Panc1 (cell line): ENCODE data around the gene MYH16. TPM values are rescaled to one million over a fixed set of nuclear protein-coding genes. Genes with fewer than 3 reads are reported as not detected.

ENCODE experiments used
- ATAC-seq: fragments of 200-7000 bp; cut with Tn5 transposase; 2 replicates; pipeline ENCODE4 v1.9.1; 2020; ENCODE audit warnings: mild to moderate bottlenecking, moderate library complexity
- BruUV-seq: library from RNA; stranded (reverse); fragments of 400-500 nt; replicated peaks from 2 replicates; lab custom pipeline; 2021; lab: Mats Ljungman, UMichigan
- CTCF ChIA-PET: fragments of 300-600 bp; sonication (Branson Sonifier 250); formaldehyde crosslinking; loops from one replicate; lab custom pipeline; 2022; ENCODE audit warnings: antibody characterized with exemption; lab: Charles Lee
- POLR2A ChIA-PET: fragments of 300-600 bp; sonication (Branson Sonifier 250); formaldehyde crosslinking; loops from one replicate; lab custom pipeline; 2022; ENCODE audit warnings: antibody characterized with exemption; lab: Charles Lee
- DNase-seq: peaks from one replicate; pipeline ENCODE4 v3.0.0-alpha.2; 2010; ENCODE audit warnings: low read depth, low spot score
- H3K27ac ChIP-seq: 2 replicates; pipeline ENCODE4 v1.5.1; 2011; ENCODE audit warnings: mild to moderate bottlenecking, low read length, inconsistent platforms
- H3K27me3 ChIP-seq: fragments of 200-500 bp; sonication (Bioruptor generic); 2 replicates; pipeline ENCODE4 v1.6.0; 2014; ENCODE audit warnings: low read length, inconsistent platforms; ENCODE audit not compliant: control insufficient read depth, insufficient read depth
- H3K36me3 ChIP-seq: fragments of 200-500 bp; sonication (Bioruptor generic); 2 replicates; pipeline ENCODE4 v1.5.1; 2014; ENCODE audit warnings: inconsistent platforms, mild to moderate bottlenecking, low read length, moderate library complexity; ENCODE audit not compliant: control insufficient read depth, insufficient read depth
- H3K4me1 ChIP-seq: 2 replicates; pipeline ENCODE4 v1.5.1; 2011; ENCODE audit warnings: inconsistent platforms, mild to moderate bottlenecking, low read length, moderate library complexity; ENCODE audit not compliant: control insufficient read depth, insufficient read depth
- H3K4me3 ChIP-seq, 2 experiments: 2 replicates each; pipeline ENCODE4 v1.5.1; 2011 to 2012; ENCODE audit warnings: low read depth in 2 of 2, low read length in 2 of 2, mild to moderate bottlenecking in 2 of 2, inconsistent platforms in 1 of 2, moderate library complexity in 1 of 2
- H3K9me3 ChIP-seq: fragments of 200-500 bp; sonication (Bioruptor generic); 2 replicates; pipeline ENCODE4 v1.5.1; 2014; ENCODE audit warnings: low read depth, mild to moderate bottlenecking, inconsistent platforms, low read length, moderate library complexity; ENCODE audit not compliant: control insufficient read depth, insufficient read depth
- POLR2AphosphoS5 ChIP-seq: IDR thresholded peaks from 2 replicates; pipeline ENCODE4 v1.6.1; 2012; ENCODE audit warnings: mild to moderate bottlenecking, low read depth, low read length, moderate library complexity
- SIN3A ChIP-seq: IDR thresholded peaks from 2 replicates; pipeline ENCODE4 v1.6.1; 2012; ENCODE audit warnings: low read depth, mild to moderate bottlenecking, low read length, moderate library complexity, borderline replicate concordance; ENCODE audit not compliant: insufficient read depth
- TCF7L2 ChIP-seq: IDR thresholded peaks from 2 replicates; pipeline ENCODE4 v1.6.1; 2011; ENCODE audit warnings: mild to moderate bottlenecking, low read depth, low read length, inconsistent platforms
- in situ Hi-C: cut with HindIII; loops from 2 replicates; pipeline ENCODE4 v1.10.0; 2016; ENCODE audit warnings: low sequenced_read_pairs, low pct_unique_long_range_greater_than_20kb
- intact Hi-C: fragments of 100-400 bp; cut with micrococcal nuclease; formaldehyde crosslinking; loops from one replicate; pipeline ENCODE4 v1.10.0; 2022; ENCODE audit not compliant: unreplicated experiment
- total RNA-seq: library from RNA; stranded (reverse); gene quantifications from one replicate; pipeline ENCODE4 v1.2.1, GENCODE V29; 2021; ENCODE audit not compliant: unreplicated experiment
- TF ChIP-seq, protein P1 (sequence below): fragments of 450-650 bp; IDR thresholded peaks from 2 replicates; pipeline ENCODE4 v1.5.1; 2017; ENCODE audit warnings: mild to moderate bottlenecking
- TF ChIP-seq, protein P2 (sequence below), 2 experiments: IDR thresholded peaks; 2 replicates each; pipeline ENCODE4 v1.6.1; 2011 to 2012; ENCODE audit warnings: low read depth in 2 of 2, control low read depth in 1 of 2, low read length in 1 of 2, mild to moderate bottlenecking in 1 of 2, moderate library complexity in 1 of 2; ENCODE audit not compliant: insufficient read depth in 1 of 2

MYH16 gene
- total RNA-seq, 1 experiment from 2014 or later, result 0.23 TPM

DNA sequence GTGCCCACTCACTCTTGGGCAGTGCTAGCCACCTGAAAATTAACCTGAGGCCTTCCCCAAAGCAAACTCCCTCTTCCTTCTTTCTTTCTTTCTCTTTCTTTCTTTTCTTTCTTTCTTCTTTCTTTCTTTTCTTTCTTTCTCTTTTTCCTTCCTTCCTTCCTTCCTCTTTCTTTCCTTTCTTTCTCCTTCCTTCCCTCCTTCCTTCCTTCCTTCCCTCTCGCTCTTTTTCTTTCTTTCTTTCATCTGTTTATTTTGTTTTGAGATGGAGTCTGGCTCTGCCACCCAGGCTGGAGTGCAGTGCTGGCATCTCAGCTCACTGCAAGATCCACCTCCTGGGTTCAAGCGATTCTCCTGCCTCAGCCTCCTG is 47.8 kb upstream of the MYH16 start:
- no peaks in the 10 kb centered on the region for H3K27me3 ChIP-seq
- no TSS peak for BruUV-seq
- H3K27ac ChIP-seq, result peak overlapping the region; percentile 25
- H3K36me3 ChIP-seq, result no peaks in the 10 kb centered on the region
- ChIA-PET CTCF (no interaction called here), POLR2A (interaction anchor here (0.9 kb wide), 1 partner anchor 62 kb away, joined by 3 read pairs; no protein-coding TSS in a partner anchor)
- H3K4me3 ChIP-seq, result no peak overlapping the region
- DNase-seq (no peak), ATAC-seq (no peak)
- peaks cover 7% of the 10 kb centered on the region for H3K4me1 ChIP-seq
- TF ChIP-seq, protein P1, sequence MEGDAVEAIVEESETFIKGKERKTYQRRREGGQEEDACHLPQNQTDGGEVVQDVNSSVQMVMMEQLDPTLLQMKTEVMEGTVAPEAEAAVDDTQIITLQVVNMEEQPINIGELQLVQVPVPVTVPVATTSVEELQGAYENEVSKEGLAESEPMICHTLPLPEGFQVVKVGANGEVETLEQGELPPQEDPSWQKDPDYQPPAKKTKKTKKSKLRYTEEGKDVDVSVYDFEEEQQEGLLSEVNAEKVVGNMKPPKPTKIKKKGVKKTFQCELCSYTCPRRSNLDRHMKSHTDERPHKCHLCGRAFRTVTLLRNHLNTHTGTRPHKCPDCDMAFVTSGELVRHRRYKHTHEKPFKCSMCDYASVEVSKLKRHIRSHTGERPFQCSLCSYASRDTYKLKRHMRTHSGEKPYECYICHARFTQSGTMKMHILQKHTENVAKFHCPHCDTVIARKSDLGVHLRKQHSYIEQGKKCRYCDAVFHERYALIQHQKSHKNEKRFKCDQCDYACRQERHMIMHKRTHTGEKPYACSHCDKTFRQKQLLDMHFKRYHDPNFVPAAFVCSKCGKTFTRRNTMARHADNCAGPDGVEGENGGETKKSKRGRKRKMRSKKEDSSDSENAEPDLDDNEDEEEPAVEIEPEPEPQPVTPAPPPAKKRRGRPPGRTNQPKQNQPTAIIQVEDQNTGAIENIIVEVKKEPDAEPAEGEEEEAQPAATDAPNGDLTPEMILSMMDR, result no peak
- TF ChIP-seq SIN3A (no peak), TCF7L2 (no peak), POLR2AphosphoS5 (no peak)
- TF ChIP-seq, protein P2, sequence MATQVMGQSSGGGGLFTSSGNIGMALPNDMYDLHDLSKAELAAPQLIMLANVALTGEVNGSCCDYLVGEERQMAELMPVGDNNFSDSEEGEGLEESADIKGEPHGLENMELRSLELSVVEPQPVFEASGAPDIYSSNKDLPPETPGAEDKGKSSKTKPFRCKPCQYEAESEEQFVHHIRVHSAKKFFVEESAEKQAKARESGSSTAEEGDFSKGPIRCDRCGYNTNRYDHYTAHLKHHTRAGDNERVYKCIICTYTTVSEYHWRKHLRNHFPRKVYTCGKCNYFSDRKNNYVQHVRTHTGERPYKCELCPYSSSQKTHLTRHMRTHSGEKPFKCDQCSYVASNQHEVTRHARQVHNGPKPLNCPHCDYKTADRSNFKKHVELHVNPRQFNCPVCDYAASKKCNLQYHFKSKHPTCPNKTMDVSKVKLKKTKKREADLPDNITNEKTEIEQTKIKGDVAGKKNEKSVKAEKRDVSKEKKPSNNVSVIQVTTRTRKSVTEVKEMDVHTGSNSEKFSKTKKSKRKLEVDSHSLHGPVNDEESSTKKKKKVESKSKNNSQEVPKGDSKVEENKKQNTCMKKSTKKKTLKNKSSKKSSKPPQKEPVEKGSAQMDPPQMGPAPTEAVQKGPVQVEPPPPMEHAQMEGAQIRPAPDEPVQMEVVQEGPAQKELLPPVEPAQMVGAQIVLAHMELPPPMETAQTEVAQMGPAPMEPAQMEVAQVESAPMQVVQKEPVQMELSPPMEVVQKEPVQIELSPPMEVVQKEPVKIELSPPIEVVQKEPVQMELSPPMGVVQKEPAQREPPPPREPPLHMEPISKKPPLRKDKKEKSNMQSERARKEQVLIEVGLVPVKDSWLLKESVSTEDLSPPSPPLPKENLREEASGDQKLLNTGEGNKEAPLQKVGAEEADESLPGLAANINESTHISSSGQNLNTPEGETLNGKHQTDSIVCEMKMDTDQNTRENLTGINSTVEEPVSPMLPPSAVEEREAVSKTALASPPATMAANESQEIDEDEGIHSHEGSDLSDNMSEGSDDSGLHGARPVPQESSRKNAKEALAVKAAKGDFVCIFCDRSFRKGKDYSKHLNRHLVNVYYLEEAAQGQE (IDR thresholded peaks at IDR 0.05; ENCODE audit: insufficient read depth in 1 of 2, low read depth in 2 of 2, low read length in 1 of 2), result no peak
- no peaks in the 10 kb centered on the region for H3K9me3 ChIP-seq
- in situ Hi-C loops (no loop called here), intact Hi-C loops (no loop called here)

DNA sequence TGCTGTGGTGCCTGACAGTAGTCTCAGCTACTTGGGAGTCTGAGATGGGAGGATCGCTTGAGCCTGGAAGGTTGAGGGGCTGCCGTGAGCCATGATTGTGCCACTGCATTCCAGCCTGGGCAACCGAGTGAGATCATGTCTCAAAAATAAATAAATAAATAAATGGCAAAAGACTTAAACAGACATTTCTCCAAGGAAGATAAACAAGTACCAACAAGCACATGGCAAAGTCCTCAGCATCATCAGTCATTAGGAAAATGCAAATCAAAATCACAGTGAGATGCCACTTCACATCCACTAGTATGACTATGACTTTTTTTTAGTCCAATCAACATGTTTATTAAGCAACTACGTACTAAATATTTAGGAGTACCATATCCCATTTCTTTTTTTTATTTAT is 43.4 kb upstream of the MYH16 start:
- Histone ChIP-seq H3K4me3 (no peak overlapping the region), H3K9me3 (no peaks in the 10 kb centered on the region), H3K4me1 (peaks cover 6% of the 10 kb centered on the region), H3K27ac (no peak overlapping the region), H3K27me3 (no peaks in the 10 kb centered on the region), H3K36me3 (no peaks in the 10 kb centered on the region)
- BruUV-seq, result no TSS peak
- ChIA-PET CTCF (no interaction called here), POLR2A (no interaction called here)
- no peak for DNase-seq
- intact Hi-C loops (no loop called here), in situ Hi-C loops (no loop called here)
- no peak for ATAC-seq
- TF ChIP-seq POLR2AphosphoS5, result no peak
- TF ChIP-seq SIN3A, result no peak
- TF ChIP-seq, protein P1, result no peak
- TF ChIP-seq TCF7L2, result no peak
- TF ChIP-seq, protein P2 (IDR thresholded peaks at IDR 0.05; ENCODE audit: insufficient read depth in 1 of 2, low read depth in 2 of 2, low read length in 1 of 2), result no peak
